ENCODE data around the gene HUS1. TPM values are rescaled to one million over a fixed set of nuclear protein-coding genes. Genes with fewer than 3 reads are reported as not detected.

The HUS1 gene
- total and polyA plus RNA-seq, 2 of the 8 experiments (the other 6 are each of a cell fraction or from before 2014, with no cell fraction given), result 15.0 to 33.0 TPM

GRCh38 chr7:47933215-47933614 is 46.2 kb downstream of the HUS1 start:
- Histone ChIP-seq H4K5ac (ENCODE audit: insufficient read length, low read depth, low read length) (no peak overlapping the region), H3K4ac (replicated peaks; ENCODE audit: insufficient read length, low read depth, low read length) (no peak overlapping the region), H4K20me1 (replicated peaks in 1 of 2; ENCODE audit: control insufficient read depth in 1 of 2, insufficient read depth in 2 of 2, low read length in 2 of 2) (no peaks in the 10 kb centered on the region), H3K23me2 (ENCODE audit: low read depth, low read length) (no peaks in the 10 kb centered on the region), H3K4me3 (ENCODE audit: extremely low read depth in 1 of 4, insufficient read depth in 2 of 4, low read depth in 3 of 4, low read length in 4 of 4) (no peak overlapping the region), H2AK5ac (ENCODE audit: low read depth, low read length) (no peak overlapping the region), H3K27me3 (replicated peaks in 1 of 4; ENCODE audit: control insufficient read depth in 3 of 4, extremely low read depth in 1 of 4, insufficient read depth in 3 of 4, low read length in 3 of 4) (no peaks in the 10 kb centered on the region), H3K79me2 (ENCODE audit: control insufficient read depth in 1 of 2, insufficient read depth in 2 of 2, low read length in 2 of 2) (no peaks in the 10 kb centered on the region), H2BK12ac (ENCODE audit: low read depth, low read length) (no peak overlapping the region), H3K14ac (ENCODE audit: insufficient read length) (no peak overlapping the region), H3K18ac (ENCODE audit: extremely low read depth, low read length) (no peak overlapping the region), H2AFZ (ENCODE audit: low read length) (no peak overlapping the region), H3K9ac (replicated peaks in 1 of 4; ENCODE audit: extremely low read depth in 1 of 4, low read depth in 3 of 4, low read length in 3 of 4) (no peak overlapping the region), H2BK5ac (ENCODE audit: low read depth, low read length) (no peak overlapping the region), H3K36me3 (ENCODE audit: control insufficient read depth in 2 of 4, insufficient read depth in 4 of 4, low read length in 3 of 4) (no peaks in the 10 kb centered on the region), H3K79me1 (ENCODE audit: low read depth, low read length) (no peaks in the 10 kb centered on the region), H2BK15ac (ENCODE audit: low read length) (no peak overlapping the region), H4K91ac (replicated peaks; ENCODE audit: insufficient read length, low read length) (no peak overlapping the region), H3K9me3 (ENCODE audit: insufficient read depth in 2 of 2, low read depth in 1 of 2, low read length in 1 of 2) (no peaks in the 10 kb centered on the region), H3K4me1 (replicated peaks in 1 of 4; ENCODE audit: control insufficient read depth in 3 of 4, insufficient read depth in 4 of 4, low read length in 3 of 4) (no peaks in the 10 kb centered on the region; a peak in 1 of 7 replicates), H3K23ac (ENCODE audit: insufficient read length) (no peak overlapping the region), H3K4me2 (ENCODE audit: insufficient read depth in 1 of 2, low read depth in 2 of 2, low read length in 2 of 2) (no peak overlapping the region), H2BK20ac (ENCODE audit: low read length) (no peak overlapping the region), H2BK120ac (replicated peaks; ENCODE audit: low read depth, low read length) (no peak overlapping the region), H4K8ac (ENCODE audit: extremely low read depth, insufficient read depth, low read length) (no peak overlapping the region), H3K27ac (ENCODE audit: low read depth, low read length) (no peak overlapping the region), H3K56ac (replicated peaks; ENCODE audit: insufficient read length, low read depth, low read length) (no peak overlapping the region)
- DNase-seq (ENCODE audit: low read depth in 1 of 2, low spot score in 2 of 2), result no peak
- TF ChIP-seq CHD2 (IDR thresholded peaks at IDR 0.05; ENCODE audit: low read length) (no peak), MAFK (IDR thresholded peaks at IDR 0.05; ENCODE audit: low read depth, low read length) (no peak), TEAD4 (IDR thresholded peaks at IDR 0.05; ENCODE audit: low read depth, low read length) (no peak), RXRA (IDR thresholded peaks at IDR 0.05; ENCODE audit: insufficient read depth, low read depth, low read length) (no peak), EP300 (IDR thresholded peaks at IDR 0.05; ENCODE audit: borderline replicate concordance in 1 of 2, low read depth in 2 of 2, low read length in 2 of 2) (no peak), TCF12 (IDR thresholded peaks at IDR 0.05; ENCODE audit: low read depth, low read length) (no peak), GABPA (IDR thresholded peaks at IDR 0.05; ENCODE audit: borderline replicate concordance, insufficient read depth, low read length) (no peak), BCL11A (IDR thresholded peaks at IDR 0.05; ENCODE audit: low read depth in 2 of 2, low read length in 2 of 2) (no peak), GTF2F1 (IDR thresholded peaks at IDR 0.05; ENCODE audit: borderline replicate concordance, low read depth, low read length) (no peak)
- ChIA-PET CTCF (ENCODE audit: partially characterized antibody) (interaction anchor here (0.6 to 1.4 kb wide), 4 partner anchors 10 to 33 kb away, joined by 3 to 4 read pairs (median 3); no protein-coding TSS in a partner anchor), POLR2A (ENCODE audit: partially characterized antibody) (no interaction called here)
- no peak for FAIRE-seq
- WGBS, 2 experiments (ENCODE audit: extremely low coverage in 1 of 2, insufficient coverage in 1 of 2, insufficient read length in 1 of 2, insufficient replicate concordance in 2 of 2, low coverage in 1 of 2, low lambda C conversion rate in 2 of 2, missing lambda C conversion rate in 1 of 2), result 85% methylated on average over 8 of the region's 8 CpGs; no CpG with 5 or more reads in 1 of the 2 experiments
